ENCODE results near the gene UBD. TPM values are rescaled to one million over a fixed set of nuclear protein-coding genes. Genes with fewer than 3 reads are reported as not detected.

The UBD gene
- total and polyA plus RNA-seq, 7 donors = 0.71 to 207 (median 10.0) TPM; not detected in 3

- 17 to 32% methylated on average over 4 of the region's 4 CpGs for WGBS, 2 donors
These were observed 33.8 kb upstream of the UBD start for GRCh38 chr6:29593199-29593855.

GRCh38 chr6:29591677-29592076 lies 32.1 kb upstream of the UBD start:
- TF ChIP-seq POLR2AphosphoS5 (IDR thresholded peaks at IDR 0.05) (no peak), CTCF (IDR thresholded peaks at IDR 0.05) (no peak), EP300 (IDR thresholded peaks at IDR 0.05) (no peak), POLR2A (IDR thresholded peaks at IDR 0.05) (no peak)
- WGBS, 2 donors = 84 to 87% methylated on average over 2 of the region's 2 CpGs
- intact Hi-C loops (cut with DNase I) = no loop called here

More at GRCh38 chr6:29593199-29593855, 33.8 kb upstream of the UBD start:
- Histone ChIP-seq H3K27me3 (peaks cover 0 to 4% (median 0%) of the 10 kb centered on the region in 3 donors), H3K4me3 (no peak overlapping the region), H3K9me3 (no peaks in the 10 kb centered on the region), H3K36me3 (no peaks in the 10 kb centered on the region), H3K27ac (no peak overlapping the region), H3K4me1 (peaks cover 0 to 8% (median 5%) of the 10 kb centered on the region in 4 donors)
- TF ChIP-seq POLR2A (IDR thresholded peaks at IDR 0.05) (no peak), CTCF (IDR thresholded peaks at IDR 0.05) (no peak), EP300 (IDR thresholded peaks at IDR 0.05) (no peak), POLR2AphosphoS5 (IDR thresholded peaks at IDR 0.05) (no peak)
- DNase-seq = no peak
- intact Hi-C loops (cut with DNase I) = no loop called here

GRCh38 chr6:29590218-29590808 lies 30.8 kb upstream of the UBD start:
- H3K27ac ChIP-seq = no peak overlapping the region
- intact Hi-C loops (cut with DNase I) = no loop called here
- no peak for DNase-seq
- H3K9me3 ChIP-seq = no peaks in the 10 kb centered on the region
- WGBS, 2 donors = 75 to 87% methylated on average over 4 of the region's 4 CpGs
- H3K27me3 ChIP-seq = peaks cover 0 to 4% (median 0%) of the 10 kb centered on the region in 3 donors
- H3K36me3 ChIP-seq = no peaks in the 10 kb centered on the region
- H3K4me3 ChIP-seq = no peak overlapping the region
- peaks cover 0 to 8% (median 5%) of the 10 kb centered on the region in 4 donors for H3K4me1 ChIP-seq
- TF ChIP-seq POLR2A (IDR thresholded peaks at IDR 0.05) (no peak), POLR2AphosphoS5 (IDR thresholded peaks at IDR 0.05) (no peak), EP300 (IDR thresholded peaks at IDR 0.05) (no peak), CTCF (IDR thresholded peaks at IDR 0.05) (no peak)

More at GRCh38 chr6:29591677-29592076, 32.1 kb upstream of the UBD start:
- Histone ChIP-seq H3K4me1 (peaks cover 0 to 8% (median 5%) of the 10 kb centered on the region in 4 donors), H3K9me3 (no peaks in the 10 kb centered on the region), H3K27ac (no peak overlapping the region), H3K4me3 (no peak overlapping the region), H3K36me3 (no peaks in the 10 kb centered on the region), H3K27me3 (peaks cover 0 to 4% (median 0%) of the 10 kb centered on the region in 3 donors)
- DNase-seq = no peak

- H3K4me3 ChIP-seq = no peak overlapping the region
- intact Hi-C loops (cut with DNase I) = loop anchor here (5.0 kb wide), 1 partner anchor 902 kb away; no protein-coding TSS in a partner anchor
- peaks cover 0 to 6% (median 0%) of the 10 kb centered on the region in 3 donors for H3K27me3 ChIP-seq
- 2 to 9% methylated on average over 3 of the region's 3 CpGs for WGBS, 2 donors
- H3K27ac ChIP-seq = no peak overlapping the region
- peaks cover 0 to 8% (median 5%) of the 10 kb centered on the region in 4 donors for H3K4me1 ChIP-seq
- DNase-seq = no peak
- no peaks in the 10 kb centered on the region for H3K9me3 ChIP-seq
- TF ChIP-seq CTCF (IDR thresholded peaks at IDR 0.05) = peak; percentile 65 to 94 (median 78)
- no peak for TF ChIP-seq POLR2A (IDR thresholded peaks at IDR 0.05)
- no peaks in the 10 kb centered on the region for H3K36me3 ChIP-seq
These were observed 30.0 kb upstream of the UBD start for GRCh38 chr6:29589423-29590048.
